GM19328 (cell line): Measurements from ENCODE around the gene CCDC50.

Experiments used
- ATAC-seq: cut with Tn5 transposase; IDR thresholded peaks from one replicate; pipeline ENCODE4 v1.9.1; 2021; ENCODE audit warnings: mild to moderate bottlenecking, moderate library complexity; ENCODE audit not compliant: unreplicated experiment

CCDC50 gene

DNA sequence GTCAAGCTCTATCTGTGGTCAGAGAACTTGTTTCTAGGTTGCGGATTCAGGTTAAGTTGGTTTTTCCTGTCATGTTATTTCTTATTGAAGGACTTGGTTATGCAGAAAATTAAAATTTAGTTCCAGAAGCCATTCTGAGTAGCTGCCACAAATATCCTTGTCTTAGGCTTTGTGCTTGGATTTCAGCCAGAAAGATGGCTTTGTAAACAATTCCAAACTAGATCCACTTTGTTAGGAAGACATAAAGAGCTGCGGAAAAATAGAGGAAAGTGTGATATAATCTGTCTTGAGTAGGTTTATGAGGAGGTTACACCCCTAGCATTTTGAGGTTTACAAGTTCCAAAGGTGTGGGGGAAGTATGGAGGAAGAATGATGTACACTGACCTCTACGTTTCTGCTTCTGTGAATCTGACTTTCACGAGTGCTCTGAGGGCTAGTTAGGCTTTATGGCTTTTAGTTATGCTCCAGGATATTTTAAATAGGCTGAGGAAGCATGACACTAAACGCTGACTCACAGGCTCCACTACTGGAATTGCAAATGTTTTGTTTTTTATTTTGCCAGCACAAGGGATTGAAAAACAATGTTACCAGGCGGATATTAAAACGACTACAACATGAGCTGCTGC, 47.4 kb downstream of the CCDC50 start:
- ATAC-seq, result no peak

GRCh38 chr3:191378142-191378812, 49.1 kb downstream of the CCDC50 start:
- no peak for ATAC-seq

GRCh38 chr3:191379446-191379845, 50.3 kb downstream of the CCDC50 start:
- ATAC-seq, result no peak

- ATAC-seq, result no peak
These were observed 50.8 kb downstream of the CCDC50 start for GRCh38 chr3:191380001-191380400.

DNA sequence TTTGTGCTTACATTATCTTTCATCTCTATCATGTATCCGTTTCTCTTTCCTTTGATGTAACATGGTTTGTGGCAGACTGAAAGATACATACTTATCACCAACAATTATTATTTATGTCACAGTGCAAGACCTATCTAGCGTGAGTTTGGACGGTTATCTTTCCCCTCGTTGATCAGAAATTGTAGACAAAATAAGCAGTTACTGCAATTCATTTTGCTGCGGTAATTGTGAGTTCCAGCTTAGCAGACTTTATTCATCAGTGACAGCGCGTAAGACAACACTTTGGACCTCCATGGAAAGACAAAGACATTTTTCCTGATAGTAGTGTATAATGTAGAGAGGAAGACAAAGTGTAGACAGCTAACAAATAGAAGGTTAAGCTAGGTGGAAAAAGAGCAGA, 52.1 kb downstream of the CCDC50 start:
- ATAC-seq, result no peak

GRCh38 chr3:191382661-191383060, 53.5 kb downstream of the CCDC50 start:
- ATAC-seq, result peak; percentile 61

GRCh38 chr3:191383124-191383523, 53.9 kb downstream of the CCDC50 start:
- no peak for ATAC-seq

DNA sequence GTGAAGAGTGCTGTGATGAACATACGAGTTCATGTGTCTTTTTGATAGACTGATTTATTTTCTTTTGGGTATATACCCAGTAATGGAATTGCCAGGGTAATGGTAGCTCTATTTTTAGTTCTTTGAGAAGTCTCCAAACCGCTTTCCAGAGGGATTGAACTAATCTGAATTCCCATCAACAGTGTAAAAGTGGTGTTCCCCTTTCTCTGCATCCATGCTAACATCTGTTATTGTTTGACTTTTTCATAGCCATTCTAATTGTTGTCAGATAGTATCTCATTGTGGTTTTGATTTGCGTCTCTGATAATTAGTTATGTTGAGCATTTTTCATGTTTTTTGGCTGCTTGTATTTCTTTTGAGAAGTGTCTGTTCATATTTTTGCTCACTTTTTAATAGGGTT, 55.9 kb downstream of the CCDC50 start:
- no peak for ATAC-seq

DNA sequence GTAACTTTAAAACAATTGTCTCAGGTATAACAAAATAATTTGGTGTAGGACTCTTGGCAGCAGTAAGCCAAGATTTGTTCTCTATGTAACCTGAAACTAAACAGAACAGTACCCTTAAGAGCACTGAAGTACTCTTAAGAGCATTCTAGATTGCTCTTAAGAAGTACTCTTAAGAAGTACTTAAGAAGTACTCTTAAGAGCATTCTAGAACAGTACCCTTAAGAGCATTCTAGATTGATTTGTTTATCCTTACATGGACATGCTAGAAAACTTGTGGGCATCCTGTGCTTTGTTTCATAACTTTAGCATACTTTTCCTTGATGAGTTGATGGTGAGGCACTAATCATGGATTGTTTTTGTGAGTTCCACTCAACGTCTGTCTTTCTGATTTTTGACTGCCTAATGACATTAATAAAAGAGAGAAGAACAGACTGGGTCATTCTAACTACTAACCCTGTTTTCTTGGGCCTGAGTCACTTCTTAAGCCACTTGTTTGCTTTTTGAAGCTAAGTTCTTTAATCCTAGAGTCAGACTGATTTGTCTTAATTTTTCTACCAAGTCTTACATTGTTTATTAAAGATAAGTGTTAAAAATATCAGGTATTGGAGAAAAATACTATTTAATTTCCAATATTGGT, 58.4 kb downstream of the CCDC50 start:
- ATAC-seq, result no peak

DNA sequence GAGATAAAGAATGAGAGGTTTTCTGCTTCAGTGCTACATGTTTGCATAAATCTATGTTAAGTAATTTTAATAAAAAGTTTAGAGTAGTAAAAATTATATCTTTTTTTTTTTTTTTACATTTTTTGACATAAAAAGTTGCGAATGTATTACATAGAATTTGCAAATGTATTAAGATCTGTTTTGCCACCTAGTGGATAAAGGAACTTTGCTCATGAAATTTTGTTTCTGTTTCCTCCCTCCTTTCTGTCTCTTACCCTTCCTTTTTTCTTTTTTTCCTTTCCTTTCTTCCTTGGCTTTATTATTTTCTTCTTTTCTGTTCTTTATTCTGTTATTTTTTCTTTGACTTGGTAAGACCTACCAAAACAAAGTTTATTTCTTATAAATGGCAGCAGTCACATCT, 59.6 kb downstream of the CCDC50 start:
- ATAC-seq, result no peak

DNA sequence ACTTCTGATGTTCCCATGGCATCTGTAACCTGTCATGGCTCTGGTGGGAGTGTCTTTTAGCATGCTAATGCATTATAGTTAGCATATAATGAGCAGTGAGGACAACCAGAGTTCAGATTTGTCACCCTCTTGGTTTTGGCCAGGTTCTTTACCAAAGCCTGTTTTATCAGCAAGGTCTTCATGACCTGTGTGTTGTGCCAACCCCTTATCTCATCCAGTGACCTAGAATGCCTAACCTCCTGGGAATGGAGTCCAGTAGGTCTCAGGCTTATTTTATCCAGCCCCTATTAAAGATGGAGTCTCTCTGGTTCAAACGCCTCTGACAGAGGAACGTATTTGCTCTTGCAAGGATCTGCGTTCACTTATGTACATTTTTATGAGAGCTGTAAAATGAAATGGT, 61.4 kb downstream of the CCDC50 start:
- no peak for ATAC-seq

DNA sequence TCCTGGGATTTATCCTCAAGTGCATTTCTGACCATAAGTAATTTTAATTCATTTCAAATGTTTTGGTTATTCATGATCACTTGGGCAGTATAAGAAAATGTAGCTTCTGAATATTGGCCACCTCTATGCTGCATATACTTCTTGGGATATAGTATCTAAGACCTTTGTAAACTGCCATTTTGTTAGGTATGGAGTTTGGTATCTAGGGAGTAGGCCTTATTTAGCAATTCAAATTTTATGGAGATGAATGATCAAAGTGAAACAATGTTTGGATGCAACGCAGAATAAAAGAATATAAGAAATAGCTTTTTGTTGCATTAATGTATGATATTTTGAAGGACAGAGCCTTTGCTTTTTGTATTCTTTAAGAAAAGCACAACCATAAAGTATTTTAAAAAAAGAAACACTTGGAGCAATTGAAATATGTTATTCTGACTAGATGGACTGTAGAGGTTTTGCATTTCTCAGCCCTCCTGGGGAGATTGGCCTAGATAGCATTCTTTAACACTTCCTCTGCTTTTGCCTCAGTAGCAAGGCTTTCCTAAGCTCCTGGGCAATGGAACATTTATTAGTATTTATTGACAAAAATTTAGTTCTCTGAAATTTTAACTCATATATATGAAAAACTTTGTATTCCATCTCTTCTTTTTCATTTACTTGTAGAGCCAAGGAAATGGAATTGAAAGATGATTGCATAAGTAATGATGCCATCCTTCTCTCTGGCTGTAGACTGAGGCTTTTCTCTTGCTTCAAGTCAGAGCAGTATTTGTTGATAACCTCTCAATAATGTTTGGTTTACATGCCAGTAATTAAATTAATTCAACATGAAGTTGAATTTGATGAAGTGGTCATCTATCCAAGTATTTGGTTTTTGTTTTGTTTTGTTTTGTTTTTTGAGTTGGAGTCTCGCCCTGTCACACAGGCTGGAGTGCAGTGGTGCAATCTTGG, 62.9 kb downstream of the CCDC50 start:
- ATAC-seq, result no peak

- ATAC-seq, result no peak
These were observed 64.0 kb downstream of the CCDC50 start for GRCh38 chr3:191393146-191393545.

- ATAC-seq, result no peak
These were observed 68.6 kb downstream of the CCDC50 start for GRCh38 chr3:191397771-191398170.

DNA sequence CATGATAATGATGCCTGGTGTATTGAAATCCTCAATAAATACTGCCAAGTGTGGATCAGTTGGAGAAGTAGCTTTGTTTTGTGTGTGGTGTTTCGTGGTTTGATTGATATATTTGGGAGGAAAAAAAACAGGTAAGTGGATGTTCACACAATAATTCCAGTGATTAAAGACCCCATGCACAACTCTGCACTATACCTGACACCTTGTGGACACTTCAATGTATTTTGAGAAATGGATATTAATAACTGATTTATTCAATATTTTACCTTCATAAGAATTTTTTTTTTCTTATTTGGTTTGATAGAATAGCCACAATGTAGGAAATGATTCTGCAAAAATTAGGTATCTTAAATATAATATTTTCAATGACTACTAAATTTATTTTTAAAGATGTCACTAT, 69.4 kb downstream of the CCDC50 start:
- no peak for ATAC-seq

DNA sequence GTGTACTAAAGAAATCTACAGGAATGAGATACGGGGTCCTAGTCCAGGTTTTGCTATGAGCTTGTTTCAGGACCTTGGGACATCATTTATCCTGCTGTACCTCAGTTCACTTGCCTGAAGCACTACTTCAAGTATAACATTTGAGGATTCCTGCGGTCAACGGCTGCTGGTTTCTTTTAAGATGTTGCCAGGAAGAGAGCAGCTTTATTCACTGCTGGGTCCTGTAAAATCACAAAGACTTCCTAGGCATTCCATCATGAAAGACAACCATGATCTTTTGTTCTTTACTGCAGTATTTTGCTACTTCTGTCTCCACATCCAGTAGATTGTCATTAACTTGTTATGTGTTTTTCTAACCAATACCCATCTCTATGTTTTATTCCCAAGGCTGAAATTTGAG, 70.7 kb downstream of the CCDC50 start:
- ATAC-seq, result no peak

DNA sequence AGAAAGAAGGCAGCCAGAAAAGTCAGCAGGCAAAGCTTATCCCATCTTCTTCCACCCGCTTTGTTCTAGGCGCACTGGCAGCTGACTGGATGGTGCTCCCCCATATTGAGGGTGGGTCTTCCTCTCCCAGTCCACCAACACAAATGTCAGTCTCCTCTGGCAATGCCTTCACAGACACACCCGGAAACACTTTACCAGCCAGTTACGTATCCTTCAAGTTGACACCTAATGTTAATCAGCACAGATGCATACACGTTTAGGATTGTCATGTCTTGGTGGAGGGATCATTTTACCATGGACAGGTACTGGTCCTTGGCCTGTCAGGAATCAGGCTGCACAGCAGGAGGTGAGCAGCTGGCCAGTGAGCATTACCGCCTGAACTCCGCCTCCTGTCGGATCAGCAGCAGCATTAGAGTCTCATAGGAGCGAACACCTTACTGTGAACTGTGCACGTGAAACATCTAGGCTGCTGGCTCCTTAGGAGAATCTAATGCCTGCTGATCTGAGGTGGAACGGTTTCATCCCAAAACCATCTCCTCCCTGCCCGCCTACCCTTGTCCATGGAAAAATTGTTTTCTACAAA, 72.7 kb downstream of the CCDC50 start:
- ATAC-seq, result no peak

GRCh38 chr3:191409791-191410359, 80.7 kb downstream of the CCDC50 start:
- no peak for ATAC-seq

DNA sequence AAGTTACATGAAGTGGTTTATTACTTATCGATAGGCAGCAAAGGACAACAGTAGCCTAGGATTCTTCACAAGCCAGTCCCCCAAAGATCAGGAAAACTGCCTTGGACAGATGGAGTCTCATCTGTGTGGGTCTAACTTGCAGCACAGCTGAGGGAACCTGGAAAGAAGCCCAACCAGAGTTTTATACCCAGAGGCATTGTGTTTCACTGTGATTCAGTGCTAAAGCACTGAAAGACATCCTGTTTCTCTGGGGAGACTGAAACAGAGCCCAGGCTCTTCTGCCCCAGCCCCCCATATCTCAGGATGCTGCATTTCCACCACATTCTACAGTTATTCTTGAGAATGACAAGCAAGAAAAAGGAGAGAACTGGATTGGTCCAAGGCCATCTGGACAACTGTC, 83.6 kb downstream of the CCDC50 start:
- no peak for ATAC-seq

GRCh38 chr3:191414286-191414685, 85.1 kb downstream of the CCDC50 start:
- ATAC-seq, result no peak

DNA sequence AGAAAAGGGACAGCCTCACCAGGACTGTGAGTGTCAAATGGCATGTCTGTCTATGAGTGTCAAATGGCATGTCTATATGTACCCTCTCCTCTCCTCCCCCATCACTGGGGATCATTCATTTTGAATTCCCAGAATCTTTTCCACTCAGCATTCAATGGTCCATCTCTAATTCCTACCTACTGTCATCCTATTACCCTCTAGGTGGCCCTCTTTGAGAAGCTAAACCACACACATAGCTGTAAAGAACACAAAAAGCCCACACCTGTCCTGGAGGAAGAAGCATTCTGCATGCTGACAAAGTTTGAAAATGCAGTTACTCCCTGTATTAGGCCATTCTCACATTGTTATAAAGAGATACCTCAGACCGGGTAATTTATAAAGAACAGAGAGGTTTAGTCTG, 85.5 kb downstream of the CCDC50 start:
- ATAC-seq, result no peak
